ENCODE results near the gene ZNF776.
"Not testable (repeated sequence)": the region's sequence is repeated elsewhere in the genome, so short reads cannot be mapped to it uniquely, and the experiment has no call there.

The ZNF776 gene

GRCh38 chr19:57779220-57779845 lies 32.7 kb downstream of the ZNF776 start:
- DNase-seq = no peak

GRCh38 chr19:57786286-57786685 lies 39.7 kb downstream of the ZNF776 start:
- DNase-seq = no peak

GRCh38 chr19:57786906-57787305 lies 40.3 kb downstream of the ZNF776 start:
- DNase-seq = no peak

GRCh38 chr19:57788114-57788692 lies 41.6 kb downstream of the ZNF776 start:
- no peak for DNase-seq

GRCh38 chr19:57789288-57789687 lies 42.7 kb downstream of the ZNF776 start:
- no peak for DNase-seq

- DNase-seq = not testable (repeated sequence)
These were observed 50.0 kb downstream of the ZNF776 start for GRCh38 chr19:57796580-57796979.

GRCh38 chr19:57800696-57801095 lies 54.1 kb downstream of the ZNF776 start:
- DNase-seq = no peak

GRCh38 chr19:57802269-57802668 lies 55.7 kb downstream of the ZNF776 start:
- no peak for DNase-seq

- no peak for DNase-seq
These were observed 56.6 kb downstream of the ZNF776 start for GRCh38 chr19:57803265-57803593.

- no peak for DNase-seq
These were observed 57.1 kb downstream of the ZNF776 start for GRCh38 chr19:57803594-57804325.

- no peak for DNase-seq
These were observed 60.9 kb downstream of the ZNF776 start for GRCh38 chr19:57807541-57807940.

All from NCI-H510A treated with DMSO at 0.1 percent for 48 hours (cell line).